H1 (cell line): Measurements from ENCODE around the gene SKAP2. TPM values are rescaled to one million over a fixed set of nuclear protein-coding genes. Genes with fewer than 3 reads are reported as not detected.

ENCODE experiments used
- CTCF ChIA-PET: fragments of 300-600 bp; sonication (Branson Sonifier 250); formaldehyde crosslinking; loops from one replicate; lab custom pipeline; 2021; ENCODE audit not compliant: partially characterized antibody; lab: Charles Lee
- POLR2A ChIA-PET: fragments of 300-600 bp; sonication (Branson Sonifier 250); formaldehyde crosslinking; loops from one replicate; lab custom pipeline; 2021; ENCODE audit warnings: inconsistent platforms; ENCODE audit not compliant: partially characterized antibody; lab: Charles Lee
- DNase-seq, 2 experiments: peaks; one replicate each; pipeline versions ENCODE4 v3.0.0 to v3.0.0-alpha.2; 2010 to 2022; ENCODE audit warnings: low spot score in 2 of 2, low read depth in 1 of 2, mixed read lengths in 1 of 2
- FAIRE-seq: peaks from 2 replicates; lab custom pipeline; 2011; peaks lifted over from hg19 to GRCh38; lab: Jason Lieb, UNC
- H2AFZ ChIP-seq: 2 replicates; pipeline ENCODE4 v1.8.1; 2012; ENCODE audit warnings: low read length, inconsistent platforms
- H2AK5ac ChIP-seq: 2 replicates; pipeline ENCODE4 v1.6.1; 2013; ENCODE audit warnings: low read depth, low read length
- H2BK120ac ChIP-seq: replicated peaks from 2 replicates; pipeline ENCODE3; 2013; ENCODE audit warnings: low read depth, low read length, inconsistent platforms
- H2BK12ac ChIP-seq: 2 replicates; pipeline ENCODE4 v1.6.1; 2013; ENCODE audit warnings: low read depth, low read length
- H2BK15ac ChIP-seq: 2 replicates; pipeline ENCODE4 v1.6.1; 2013; ENCODE audit warnings: low read length
- H2BK20ac ChIP-seq: 2 replicates; pipeline ENCODE4 v1.6.1; 2013; ENCODE audit warnings: low read length
- H2BK5ac ChIP-seq: 2 replicates; pipeline ENCODE4 v1.6.1; 2013; ENCODE audit warnings: low read depth, low read length
- H3K14ac ChIP-seq: 2 replicates; pipeline ENCODE4 v1.6.1; 2013; ENCODE audit warnings: inconsistent platforms; ENCODE audit not compliant: insufficient read length
- H3K18ac ChIP-seq: 2 replicates; pipeline ENCODE4 v1.6.1; 2013; ENCODE audit warnings: low read length; ENCODE audit errors: extremely low read depth
- H3K23ac ChIP-seq: 2 replicates; pipeline ENCODE4 v1.6.1; 2013; ENCODE audit warnings: inconsistent platforms; ENCODE audit not compliant: insufficient read length
- H3K23me2 ChIP-seq: 2 replicates; pipeline ENCODE4 v1.6.1; 2013; ENCODE audit warnings: low read depth, low read length
- H3K27ac ChIP-seq: 2 replicates; pipeline ENCODE4 v1.6.1; 2011; ENCODE audit warnings: low read depth, low read length, inconsistent platforms
- H3K27me3 ChIP-seq, 4 experiments: replicated peaks in 1 of 4; 1 replicate in 1 of 4; 2 replicates in 3 of 4; pipeline versions ENCODE4 v1.6.1 to v1.8.1; 2011 to 2013; ENCODE audit warnings: low read length in 3 of 4, mild to moderate bottlenecking in 3 of 4, inconsistent platforms in 2 of 4, mixed read lengths in 2 of 4, moderate library complexity in 1 of 4; ENCODE audit not compliant: control insufficient read depth in 3 of 4, insufficient read depth in 3 of 4; ENCODE audit errors: extremely low read depth in 1 of 4
- H3K36me3 ChIP-seq, 4 experiments: 2 replicates each; pipeline versions ENCODE4 v1.6.1 to v1.8.1; 2011 to 2013; ENCODE audit warnings: mild to moderate bottlenecking in 4 of 4, low read length in 3 of 4, moderate library complexity in 2 of 4, control low read depth in 1 of 4, inconsistent platforms in 1 of 4; ENCODE audit not compliant: insufficient read depth in 4 of 4, control insufficient read depth in 2 of 4
- H3K4ac ChIP-seq: replicated peaks from 2 replicates; pipeline ENCODE3; 2013; ENCODE audit warnings: low read length, low read depth, mixed read lengths, inconsistent platforms; ENCODE audit not compliant: insufficient read length
- H3K4me1 ChIP-seq, 4 experiments: replicated peaks in 1 of 4; 1 replicate in 1 of 4; 2 replicates in 3 of 4; pipeline versions ENCODE4 v1.6.1 to v1.8.1; 2011 to 2013; ENCODE audit warnings: low read length in 3 of 4, inconsistent platforms in 2 of 4, mixed read lengths in 1 of 4; ENCODE audit not compliant: insufficient read depth in 4 of 4, control insufficient read depth in 3 of 4
- H3K4me2 ChIP-seq, 2 experiments: 2 replicates each; pipeline versions ENCODE4 v1.6.1 to v1.8.1; 2011 to 2013; ENCODE audit warnings: low read depth in 2 of 2, low read length in 2 of 2, control low read depth in 1 of 2, inconsistent platforms in 1 of 2, mild to moderate bottlenecking in 1 of 2; ENCODE audit not compliant: insufficient read depth in 1 of 2
- H3K4me3 ChIP-seq, 4 experiments: fragments of 200-600, 300-600 bp in 1 of 4; sonication (generic), shearing (Covaris generic), sonication (Bioruptor Twin) in 1 of 4; 2 replicates each; pipeline versions ENCODE4 v1.5.1 to v1.8.1; 2011 to 2016; ENCODE audit warnings: low read length in 4 of 4, low read depth in 3 of 4, control low read depth in 2 of 4, inconsistent platforms in 2 of 4, mild to moderate bottlenecking in 2 of 4, mixed read lengths in 1 of 4, moderate library complexity in 1 of 4; ENCODE audit not compliant: insufficient read depth in 2 of 4; ENCODE audit errors: extremely low read depth in 1 of 4
- H3K56ac ChIP-seq: replicated peaks from 2 replicates; pipeline ENCODE3; 2013; ENCODE audit warnings: low read depth, mild to moderate bottlenecking, mixed read lengths, low read length, inconsistent platforms; ENCODE audit not compliant: insufficient read length
- H3K79me1 ChIP-seq: 2 replicates; pipeline ENCODE4 v1.6.1; 2013; ENCODE audit warnings: low read depth, low read length, control low read depth
- H3K79me2 ChIP-seq, 2 experiments: 2 replicates each; pipeline versions ENCODE4 v1.6.1 to v1.8.1; 2012 to 2013; ENCODE audit warnings: low read length in 2 of 2, mild to moderate bottlenecking in 2 of 2, inconsistent platforms in 1 of 2; ENCODE audit not compliant: insufficient read depth in 2 of 2, control insufficient read depth in 1 of 2
- H3K9ac ChIP-seq, 4 experiments: replicated peaks in 1 of 4; 1 replicate in 1 of 4; 2 replicates in 3 of 4; pipeline versions ENCODE4 v1.6.1 to v1.8.1; 2011 to 2013; ENCODE audit warnings: low read depth in 3 of 4, low read length in 3 of 4, control low read depth in 2 of 4, mild to moderate bottlenecking in 2 of 4, moderate library complexity in 2 of 4, inconsistent platforms in 1 of 4; ENCODE audit errors: extremely low read depth in 1 of 4
- H3K9me3 ChIP-seq, 2 experiments: 2 replicates each; pipeline versions ENCODE4 v1.6.1 to v1.8.1; 2012 to 2013; ENCODE audit warnings: mild to moderate bottlenecking in 2 of 2, moderate library complexity in 2 of 2, control low read depth in 1 of 2, inconsistent platforms in 1 of 2, low read depth in 1 of 2, low read length in 1 of 2, mixed read lengths in 1 of 2; ENCODE audit not compliant: insufficient read depth in 2 of 2
- H4K20me1 ChIP-seq, 2 experiments: replicated peaks in 1 of 2; 2 replicates each; pipeline versions ENCODE3 to v1.8.1; 2011 to 2013; ENCODE audit warnings: inconsistent platforms in 2 of 2, low read length in 2 of 2, mild to moderate bottlenecking in 1 of 2; ENCODE audit not compliant: insufficient read depth in 2 of 2, control insufficient read depth in 1 of 2
- H4K5ac ChIP-seq: 2 replicates; pipeline ENCODE4 v1.6.1; 2013; ENCODE audit warnings: low read length, low read depth, mixed read lengths, inconsistent platforms; ENCODE audit not compliant: insufficient read length
- H4K8ac ChIP-seq: 2 replicates; pipeline ENCODE4 v1.8.0; 2013; ENCODE audit warnings: mild to moderate bottlenecking, moderate library complexity, low read length, inconsistent platforms; ENCODE audit not compliant: insufficient read depth; ENCODE audit errors: extremely low read depth
- H4K91ac ChIP-seq: replicated peaks from 2 replicates; pipeline ENCODE3; 2013; ENCODE audit warnings: low read length, mixed read lengths, inconsistent platforms; ENCODE audit not compliant: insufficient read length
- BACH1 ChIP-seq: IDR thresholded peaks from 2 replicates; pipeline ENCODE4 v1.6.1; 2012; ENCODE audit warnings: low read length, improper control_type of control experiment
- POLR2A ChIP-seq, 2 experiments: IDR thresholded peaks; 1 replicate in 1 of 2; 2 replicates in 1 of 2; pipeline ENCODE4 v1.6.1; 2011; ENCODE audit warnings: low read depth in 2 of 2, low read length in 2 of 2, mild to moderate bottlenecking in 2 of 2; ENCODE audit errors: control extremely low read depth in 1 of 2
- SIN3A ChIP-seq, 2 experiments: IDR thresholded peaks in 1 of 2; conservative IDR thresholded peaks in 1 of 2; 2 replicates each; pipeline ENCODE4 v1.6.1; 2011 to 2012; ENCODE audit warnings: low read length in 2 of 2, improper control_type of control experiment in 1 of 2, low read depth in 1 of 2, mild to moderate bottlenecking in 1 of 2
- TAF1 ChIP-seq: IDR thresholded peaks from 2 replicates; pipeline ENCODE4 v1.6.1; 2011; ENCODE audit warnings: mild to moderate bottlenecking, low read depth, low read length
- ZNF274 ChIP-seq: IDR thresholded peaks from 2 replicates; pipeline ENCODE4 v1.7.0; 2012; ENCODE audit warnings: low read length, borderline replicate concordance; ENCODE audit errors: extremely low read depth
- WGBS, 2 experiments: shearing (Covaris generic) in 1 of 2; methylation state at CpG; one replicate each; pipeline versions ENCODE4 v1.1.6 to v1.1.7; 2013 to 2015; ENCODE audit warnings: low lambda C conversion rate in 2 of 2, mixed read lengths in 2 of 2, inconsistent platforms in 1 of 2, low coverage in 1 of 2, missing lambda C conversion rate in 1 of 2; ENCODE audit not compliant: insufficient replicate concordance in 2 of 2, insufficient coverage in 1 of 2, insufficient read length in 1 of 2; ENCODE audit errors: extremely low coverage in 1 of 2, missing lambda C conversion rate in 1 of 2; 5-methylcytosine and 5-hydroxymethylcytosine counted together
- polyA plus RNA-seq, 7 experiments: library from polyadenylated mRNA; depleted of rRNA in 3 of 7; stranded (reverse) in 5 of 7; unstranded in 2 of 7; fragments of >200 nt in 5 of 7; fragments of 200-250 nt in 2 of 7; gene quantifications; 1 replicate in 5 of 7; 2 replicates in 1 of 7; 4 replicates in 1 of 7; pipeline versions ENCODE4 v1.2.1 to v1.2.3, GENCODE V29; 2011 to 2013; ENCODE audit warnings: missing spikeins in 2 of 7, mixed read lengths in 2 of 7
- total RNA-seq: library from RNA; stranded (reverse); fragmentation: NEBNext Ultra II Directional; extraction: Animal tissue kit (Norgen Biotek cat#: 25700); gene quantifications from 2 replicates; pipeline ENCODE4 v1.2.1, GENCODE V29; 2021

The SKAP2 gene
- total and polyA plus RNA-seq, 2 of the 8 experiments (the other 6 are each of a cell fraction or from before 2014, with no cell fraction given) = 0.53 to 5.1 TPM

- H3K79me2 ChIP-seq = no peaks in the 10 kb centered on the region
- no peak overlapping the region for H3K4me2 ChIP-seq
- H3K4ac ChIP-seq = no peak overlapping the region
- no peak overlapping the region for H3K56ac ChIP-seq
- H4K8ac ChIP-seq = no peak overlapping the region
- H4K5ac ChIP-seq = no peak overlapping the region
- no peak overlapping the region for H3K4me3 ChIP-seq
- no peaks in the 10 kb centered on the region for H3K4me1 ChIP-seq
- POLR2A ChIA-PET = no interaction called here
- H3K27ac ChIP-seq = no peak overlapping the region
- no peak overlapping the region for H2BK12ac ChIP-seq
- H3K27me3 ChIP-seq = no peaks in the 10 kb centered on the region
- TF ChIP-seq ZNF274 = no peak
- no peak for TF ChIP-seq BACH1
- no peak for TF ChIP-seq TAF1
- no peak for TF ChIP-seq POLR2A (IDR thresholded peaks at IDR 0.05; ENCODE audit: control extremely low read depth in 1 of 2, low read depth in 2 of 2, low read length in 2 of 2)
- no peak for TF ChIP-seq SIN3A (conservative IDR thresholded peaks at IDR 0.05 in 1 of 2, IDR thresholded peaks at IDR 0.05 in 1 of 2; ENCODE audit: low read depth in 1 of 2, low read length in 2 of 2)
- TF ChIP-seq, all 59 proteins: peak for 0
- Histone ChIP-seq H3K9ac (no peak overlapping the region), H2AK5ac (no peak overlapping the region), H3K18ac (no peak overlapping the region), H2AFZ (no peak overlapping the region), H3K23ac (no peak overlapping the region), H3K14ac (no peak overlapping the region), H3K23me2 (no peaks in the 10 kb centered on the region; the same call in 1 of the 2 replicates), H2BK5ac (no peak overlapping the region), H4K91ac (no peak overlapping the region), H4K20me1 (no peaks in the 10 kb centered on the region), H3K36me3 (no peaks in the 10 kb centered on the region), H2BK120ac (no peak overlapping the region), H2BK15ac (no peak overlapping the region), H2BK20ac (no peak overlapping the region), H3K9me3 (no peaks in the 10 kb centered on the region), H3K79me1 (no peaks in the 10 kb centered on the region)
- no peak for FAIRE-seq
- no peak for DNase-seq
- WGBS, 2 experiments = 91% methylated on average over 1 of the region's 1 CpG; no CpG with 5 or more reads in 1 of the 2 experiments
- CTCF ChIA-PET = no interaction called here
Observed at GRCh38 chr7:26912933-26913536, 48.6 kb upstream of the SKAP2 start.
